K562 (cell line): ENCODE measurements around the gene SPINT1. TPM values are rescaled to one million over a fixed set of nuclear protein-coding genes. Genes with fewer than 3 reads are reported as not detected.

ENCODE experiments used
- CXXC5 ChIP-seq: fragments of 250-450 bp; sonication (Bioruptor Pico); IDR thresholded peaks from 2 replicates; pipeline ENCODE4 v1.8.0; 2022; ENCODE audit warnings: inconsistent platforms, mild to moderate bottlenecking, moderate library complexity
- ETV5 ChIP-seq: sonication (generic); formaldehyde crosslinking; IDR thresholded peaks from 2 replicates; pipeline ENCODE4 v1.4.0; 2020; ENCODE audit warnings: low read depth, mild to moderate bottlenecking, missing genetic modification reagents
- ETV6 ChIP-seq, 3 experiments: fragments of 150-350 bp in 1 of 3; sonication (generic) in 1 of 3; formaldehyde crosslinking in 1 of 3; IDR thresholded peaks; 2 replicates each; pipeline versions ENCODE4 v1.6.1 to v1.8.0; 2014 to 2022; ENCODE audit warnings: borderline replicate concordance in 2 of 3, low read depth in 2 of 3, antibody characterized with exemption in 1 of 3, low read length in 1 of 3, mild to moderate bottlenecking in 1 of 3, missing genetic modification reagents in 1 of 3
- FOXM1 ChIP-seq, 2 experiments: fragments of 450-650 bp in 1 of 2; sonication (generic) in 1 of 2; formaldehyde crosslinking in 1 of 2; IDR thresholded peaks; 2 replicates each; pipeline versions ENCODE4 v1.6.1 to v1.9.0; 2017 to 2022; ENCODE audit warnings: low read depth in 2 of 2, mild to moderate bottlenecking in 2 of 2, missing genetic modification reagents in 1 of 2, moderate library complexity in 1 of 2
- MBD2 ChIP-seq: sonication (generic); IDR thresholded peaks from 2 replicates; pipeline ENCODE4 v1.6.1; 2016; ENCODE audit warnings: low read depth, borderline replicate concordance
- MED1 ChIP-seq: sonication (generic); formaldehyde crosslinking; IDR thresholded peaks from 2 replicates; pipeline ENCODE4 v1.8.1; 2023; ENCODE audit warnings: missing genetic modification reagents, borderline replicate concordance
- SMARCE1 ChIP-seq: fragments of 450-650 bp; IDR thresholded peaks from 2 replicates; pipeline ENCODE4 v1.7.1; 2016; ENCODE audit warnings: mild to moderate bottlenecking
- TAL1 ChIP-seq: fragments of 450-650 bp; IDR thresholded peaks from 2 replicates; pipeline ENCODE4 v1.6.1; 2016; ENCODE audit warnings: mild to moderate bottlenecking
- ZNF583 ChIP-seq: fragments of 250-450 bp; sonication (Bioruptor Pico); IDR thresholded peaks from 2 replicates; pipeline ENCODE4 v1.4.0; 2020
- polyA plus RNA-seq, 8 experiments: library from polyadenylated mRNA; depleted of rRNA in 4 of 8; stranded (reverse) in 5 of 8; unstranded in 3 of 8; fragments of >200 nt; fragmentation: Nextera tagmentation in 2 of 8; fragmentation: Illumina TruSeq in 1 of 8; extraction: Ambion mirVana in 2 of 8; extraction: Trizol in 1 of 8; gene quantifications; 2 replicates each; pipeline versions ENCODE4 v1.2.1 to v1.2.3, GENCODE V29; 2011 to 2014; ENCODE audit warnings: inconsistent platforms in 1 of 8, missing spikeins in 1 of 8
- total RNA-seq, 7 experiments: library from RNA; depleted of rRNA in 6 of 7; stranded (reverse); fragments of >200 nt in 6 of 7; fragmentation: Illumina TruSeq in 2 of 7; extraction: Trizol in 2 of 7; gene quantifications; 2 replicates each; pipeline versions ENCODE4 v1.2.1 to v1.2.3, GENCODE V29; 2011 to 2021; ENCODE audit warnings: low replicate concordance in 1 of 7
- TF ChIP-seq, protein P1 (sequence below): fragments of 450-650 bp; formaldehyde crosslinking; conservative IDR thresholded peaks from 2 replicates; pipeline ENCODE4 v1.4.0; 2022; ENCODE audit warnings: mild to moderate bottlenecking, missing genetic modification characterization
- TF ChIP-seq, protein P2 (sequence below), 2 experiments: fragments of 450-650 bp; IDR thresholded peaks; 2 replicates each; pipeline ENCODE4 v1.6.1; 2018; ENCODE audit warnings: mild to moderate bottlenecking in 2 of 2, low read depth in 1 of 2; ENCODE audit not compliant: partially characterized antibody in 2 of 2
- TF ChIP-seq, protein P3 (sequence below), 2 experiments: fragments of 450-650 bp in 1 of 2; sonication (generic) in 1 of 2; formaldehyde crosslinking in 1 of 2; IDR thresholded peaks in 1 of 2; conservative IDR thresholded peaks in 1 of 2; 2 replicates each; pipeline versions ENCODE4 v1.6.1 to v1.8.1; 2016 to 2023; ENCODE audit warnings: mild to moderate bottlenecking in 2 of 2, moderate library complexity in 2 of 2, inconsistent platforms in 1 of 2, missing genetic modification reagents in 1 of 2
- TF ChIP-seq, protein P4 (sequence below): fragments of 450-650 bp; formaldehyde crosslinking; IDR thresholded peaks from 2 replicates; pipeline ENCODE4 v1.4.0; 2022; ENCODE audit warnings: missing genetic modification characterization
- TF ChIP-seq, protein P5 (sequence below): sonication (generic); formaldehyde crosslinking; IDR thresholded peaks from 2 replicates; pipeline ENCODE4 v1.8.0; 2022; ENCODE audit warnings: mild to moderate bottlenecking, missing genetic modification reagents, borderline replicate concordance

The SPINT1 gene
- total and polyA plus RNA-seq, 9 of the 15 experiments (the other 6 are each of a cell fraction or from before 2014, with no cell fraction given): 0.78 to 4.5 (median 1.5) TPM

DNA sequence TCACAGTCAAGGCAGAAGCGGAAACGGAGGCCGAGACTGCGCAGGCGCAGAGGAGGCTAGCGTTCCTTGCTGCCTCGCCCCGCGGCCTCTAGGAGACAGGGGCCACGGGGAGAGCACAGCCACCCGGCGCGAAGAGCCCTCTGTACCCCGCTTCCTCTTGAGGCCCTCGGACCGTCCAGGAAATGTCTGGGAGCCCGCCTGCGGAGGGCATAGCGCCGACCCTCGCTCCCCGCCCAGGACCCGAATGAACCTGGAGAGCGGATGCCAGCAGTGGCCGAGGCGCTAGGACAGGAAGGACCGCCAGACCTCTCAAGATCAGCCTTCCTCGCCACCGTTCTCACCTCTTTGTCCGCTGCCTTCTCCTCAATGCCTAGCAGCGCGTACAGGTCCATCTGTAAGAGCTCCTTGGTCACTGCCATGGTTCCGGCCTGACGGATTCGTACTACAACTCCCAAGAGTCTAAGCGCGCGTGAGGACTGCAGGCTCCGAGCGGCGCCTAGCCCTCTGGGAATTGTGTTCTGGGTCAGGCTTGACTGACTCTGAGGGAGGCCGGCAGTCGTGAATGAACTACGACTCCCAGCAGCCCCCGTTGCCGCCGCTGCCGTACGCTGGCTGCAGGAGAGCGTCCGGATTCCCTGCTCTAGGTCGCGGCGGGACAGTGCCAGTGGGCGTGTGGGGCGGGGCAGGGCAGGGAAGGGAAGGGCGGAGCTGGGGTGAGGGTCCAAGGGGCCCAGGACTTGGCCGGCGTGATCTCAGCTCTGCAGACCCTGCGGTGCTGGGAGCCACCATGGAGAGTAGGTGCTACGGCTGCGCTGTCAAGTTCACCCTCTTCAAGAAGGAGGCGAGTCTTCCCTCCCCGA is 36.6 kb upstream of the SPINT1 start, which contains the start of the genes DNAJC17 and ZFYVE19 (continued):
- TF ChIP-seq MED1 (no peak), FOXM1 (IDR thresholded peaks at IDR 0.05; ENCODE audit: low read depth) (no peak), FOXM1 (CRISPR knock-in tag; IDR thresholded peaks at IDR 0.05; ENCODE audit: low read depth) (no peak), MBD2 (peak; percentile 91), ETV5 (CRISPR knock-in tag) (no peak; the same call in 1 of the 2 replicates), CXXC5 (peak; percentile 91), SMARCE1 (no peak), ETV6 (IDR thresholded peaks at IDR 0.05; ENCODE audit: borderline replicate concordance in 1 of 2, low read depth in 2 of 2, low read length in 1 of 2) (no peak), ETV6 (CRISPR knock-in tag; IDR thresholded peaks at IDR 0.05; ENCODE audit: borderline replicate concordance) (no peak), ZNF583 (CRISPR knock-in tag) (peak; percentile 76; the same call in 1 of the 2 replicates), TAL1 (no peak)
- TF ChIP-seq, protein P1, sequence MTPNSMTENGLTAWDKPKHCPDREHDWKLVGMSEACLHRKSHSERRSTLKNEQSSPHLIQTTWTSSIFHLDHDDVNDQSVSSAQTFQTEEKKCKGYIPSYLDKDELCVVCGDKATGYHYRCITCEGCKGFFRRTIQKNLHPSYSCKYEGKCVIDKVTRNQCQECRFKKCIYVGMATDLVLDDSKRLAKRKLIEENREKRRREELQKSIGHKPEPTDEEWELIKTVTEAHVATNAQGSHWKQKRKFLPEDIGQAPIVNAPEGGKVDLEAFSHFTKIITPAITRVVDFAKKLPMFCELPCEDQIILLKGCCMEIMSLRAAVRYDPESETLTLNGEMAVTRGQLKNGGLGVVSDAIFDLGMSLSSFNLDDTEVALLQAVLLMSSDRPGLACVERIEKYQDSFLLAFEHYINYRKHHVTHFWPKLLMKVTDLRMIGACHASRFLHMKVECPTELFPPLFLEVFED (CRISPR knock-in tag): 0 out of 2 replicates have a peak, but pooled peaks have one; percentile 37
- TF ChIP-seq, protein P2, sequence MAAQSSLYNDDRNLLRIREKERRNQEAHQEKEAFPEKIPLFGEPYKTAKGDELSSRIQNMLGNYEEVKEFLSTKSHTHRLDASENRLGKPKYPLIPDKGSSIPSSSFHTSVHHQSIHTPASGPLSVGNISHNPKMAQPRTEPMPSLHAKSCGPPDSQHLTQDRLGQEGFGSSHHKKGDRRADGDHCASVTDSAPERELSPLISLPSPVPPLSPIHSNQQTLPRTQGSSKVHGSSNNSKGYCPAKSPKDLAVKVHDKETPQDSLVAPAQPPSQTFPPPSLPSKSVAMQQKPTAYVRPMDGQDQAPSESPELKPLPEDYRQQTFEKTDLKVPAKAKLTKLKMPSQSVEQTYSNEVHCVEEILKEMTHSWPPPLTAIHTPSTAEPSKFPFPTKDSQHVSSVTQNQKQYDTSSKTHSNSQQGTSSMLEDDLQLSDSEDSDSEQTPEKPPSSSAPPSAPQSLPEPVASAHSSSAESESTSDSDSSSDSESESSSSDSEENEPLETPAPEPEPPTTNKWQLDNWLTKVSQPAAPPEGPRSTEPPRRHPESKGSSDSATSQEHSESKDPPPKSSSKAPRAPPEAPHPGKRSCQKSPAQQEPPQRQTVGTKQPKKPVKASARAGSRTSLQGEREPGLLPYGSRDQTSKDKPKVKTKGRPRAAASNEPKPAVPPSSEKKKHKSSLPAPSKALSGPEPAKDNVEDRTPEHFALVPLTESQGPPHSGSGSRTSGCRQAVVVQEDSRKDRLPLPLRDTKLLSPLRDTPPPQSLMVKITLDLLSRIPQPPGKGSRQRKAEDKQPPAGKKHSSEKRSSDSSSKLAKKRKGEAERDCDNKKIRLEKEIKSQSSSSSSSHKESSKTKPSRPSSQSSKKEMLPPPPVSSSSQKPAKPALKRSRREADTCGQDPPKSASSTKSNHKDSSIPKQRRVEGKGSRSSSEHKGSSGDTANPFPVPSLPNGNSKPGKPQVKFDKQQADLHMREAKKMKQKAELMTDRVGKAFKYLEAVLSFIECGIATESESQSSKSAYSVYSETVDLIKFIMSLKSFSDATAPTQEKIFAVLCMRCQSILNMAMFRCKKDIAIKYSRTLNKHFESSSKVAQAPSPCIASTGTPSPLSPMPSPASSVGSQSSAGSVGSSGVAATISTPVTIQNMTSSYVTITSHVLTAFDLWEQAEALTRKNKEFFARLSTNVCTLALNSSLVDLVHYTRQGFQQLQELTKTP (IDR thresholded peaks at IDR 0.05; ENCODE audit: low read depth in 1 of 2, partially characterized antibody in 2 of 2): peak in 1 of 2 experiments; percentile 98
- TF ChIP-seq, protein P3, sequence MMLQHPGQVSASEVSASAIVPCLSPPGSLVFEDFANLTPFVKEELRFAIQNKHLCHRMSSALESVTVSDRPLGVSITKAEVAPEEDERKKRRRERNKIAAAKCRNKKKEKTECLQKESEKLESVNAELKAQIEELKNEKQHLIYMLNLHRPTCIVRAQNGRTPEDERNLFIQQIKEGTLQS (IDR thresholded peaks at IDR 0.05): no peak
- TF ChIP-seq, protein P3 (CRISPR knock-in tag; conservative IDR thresholded peaks at IDR 0.05): 0 out of 2 replicates have a peak, but pooled peaks have one; percentile 42
- TF ChIP-seq, protein P4, sequence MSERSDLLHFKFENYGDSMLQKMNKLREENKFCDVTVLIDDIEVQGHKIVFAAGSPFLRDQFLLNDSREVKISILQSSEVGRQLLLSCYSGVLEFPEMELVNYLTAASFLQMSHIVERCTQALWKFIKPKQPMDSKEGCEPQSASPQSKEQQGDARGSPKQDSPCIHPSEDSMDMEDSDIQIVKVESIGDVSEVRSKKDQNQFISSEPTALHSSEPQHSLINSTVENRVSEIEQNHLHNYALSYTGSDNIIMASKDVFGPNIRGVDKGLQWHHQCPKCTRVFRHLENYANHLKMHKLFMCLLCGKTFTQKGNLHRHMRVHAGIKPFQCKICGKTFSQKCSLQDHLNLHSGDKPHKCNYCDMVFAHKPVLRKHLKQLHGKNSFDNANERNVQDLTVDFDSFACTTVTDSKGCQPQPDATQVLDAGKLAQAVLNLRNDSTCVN (CRISPR knock-in tag): peak; percentile 89; the same call in 1 of the 2 replicates
- TF ChIP-seq, protein P5, sequence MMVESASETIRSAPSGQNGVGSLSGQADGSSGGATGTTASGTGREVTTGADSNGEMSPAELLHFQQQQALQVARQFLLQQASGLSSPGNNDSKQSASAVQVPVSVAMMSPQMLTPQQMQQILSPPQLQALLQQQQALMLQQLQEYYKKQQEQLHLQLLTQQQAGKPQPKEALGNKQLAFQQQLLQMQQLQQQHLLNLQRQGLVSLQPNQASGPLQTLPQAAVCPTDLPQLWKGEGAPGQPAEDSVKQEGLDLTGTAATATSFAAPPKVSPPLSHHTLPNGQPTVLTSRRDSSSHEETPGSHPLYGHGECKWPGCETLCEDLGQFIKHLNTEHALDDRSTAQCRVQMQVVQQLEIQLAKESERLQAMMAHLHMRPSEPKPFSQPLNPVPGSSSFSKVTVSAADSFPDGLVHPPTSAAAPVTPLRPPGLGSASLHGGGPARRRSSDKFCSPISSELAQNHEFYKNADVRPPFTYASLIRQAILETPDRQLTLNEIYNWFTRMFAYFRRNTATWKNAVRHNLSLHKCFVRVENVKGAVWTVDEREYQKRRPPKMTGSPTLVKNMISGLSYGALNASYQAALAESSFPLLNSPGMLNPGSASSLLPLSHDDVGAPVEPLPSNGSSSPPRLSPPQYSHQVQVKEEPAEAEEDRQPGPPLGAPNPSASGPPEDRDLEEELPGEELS (CRISPR knock-in tag): 0 out of 2 replicates have a peak, but pooled peaks have one; percentile 79
